Smooth muscle cell (in vitro differentiated cells): Measurements from ENCODE around the gene ARMC2. TPM values are rescaled to one million over a fixed set of nuclear protein-coding genes. Genes with fewer than 3 reads are reported as not detected.
"Not testable (repeated sequence)": the region's sequence is repeated elsewhere in the genome, so short reads cannot be mapped to it uniquely, and the experiment has no call there.

ENCODE experiments used
- DNase-seq: peaks from one replicate; lab custom pipeline; 2025; ENCODE audit not compliant: unreplicated experiment; lab: John Stamatoyannopoulos, UW
- H2AFZ ChIP-seq: fragments of 200-600 bp; sonication (generic); 2 replicates; pipeline ENCODE4 v1.6.0; 2016; ENCODE audit warnings: antibody characterized with exemption, low read depth, mild to moderate bottlenecking
- H3F3A ChIP-seq: fragments of 200-600 bp; sonication (generic); 2 replicates; pipeline ENCODE4 v1.6.0; 2017; ENCODE audit warnings: antibody characterized with exemption, low read depth
- H3K27ac ChIP-seq: fragments of 200-600 bp; sonication (generic); 2 replicates; pipeline ENCODE4 v1.5.1; 2016; ENCODE audit warnings: low read depth, mild to moderate bottlenecking
- H3K27me3 ChIP-seq: fragments of 200-600 bp; sonication (generic); 2 replicates; pipeline ENCODE4 v1.6.1; 2016; ENCODE audit warnings: low read depth, mild to moderate bottlenecking
- H3K36me3 ChIP-seq: fragments of 200-600 bp; sonication (generic); 2 replicates; pipeline ENCODE4 v1.5.1; 2016; ENCODE audit warnings: low read depth
- H3K4me1 ChIP-seq: fragments of 200-600 bp; sonication (generic); 2 replicates; pipeline ENCODE4 v1.5.1; 2016; ENCODE audit warnings: low read depth
- H3K4me2 ChIP-seq: fragments of 200-600 bp; sonication (generic); 2 replicates; pipeline ENCODE4 v1.6.0; 2016; ENCODE audit warnings: mild to moderate bottlenecking
- H3K4me3 ChIP-seq: fragments of 200-600 bp; sonication (generic); 2 replicates; pipeline ENCODE4 v1.5.1; 2016; ENCODE audit warnings: mild to moderate bottlenecking
- H3K79me2 ChIP-seq: fragments of 200-600 bp; sonication (generic); 2 replicates; pipeline ENCODE4 v1.6.0; 2016; ENCODE audit warnings: low read depth, mild to moderate bottlenecking
- H3K9ac ChIP-seq: fragments of 200-600 bp; sonication (generic); 2 replicates; pipeline ENCODE4 v1.6.0; 2016; ENCODE audit warnings: low read depth
- H3K9me3 ChIP-seq: fragments of 200-600 bp; sonication (generic); replicated peaks from 2 replicates; pipeline ENCODE4 v1.5.1; 2016; ENCODE audit warnings: low read depth
- H4K20me1 ChIP-seq: fragments of 200-600 bp; sonication (generic); 2 replicates; pipeline ENCODE4 v1.6.0; 2016; ENCODE audit warnings: low read depth
- WGBS: methylation state at CpG from one replicate; pipeline ENCODE4 v1.1.7; 2016; ENCODE audit warnings: low lambda C conversion rate; 5-methylcytosine and 5-hydroxymethylcytosine counted together
- polyA plus RNA-seq: library from polyadenylated mRNA; unstranded; fragments of >200 nt; fragmentation: Nextera tagmentation; extraction: Ambion mirVana; gene quantifications from 2 replicates; pipeline ENCODE4 v1.2.1, GENCODE V29; 2016
- total RNA-seq: library from RNA; depleted of rRNA; stranded (reverse); fragments of >200 nt; gene quantifications from 2 replicates; pipeline ENCODE4 v1.2.3, GENCODE V29; 2014
- TF ChIP-seq, protein P1 (sequence below): fragments of 200-600 bp; sonication (generic); IDR thresholded peaks from 2 replicates; pipeline ENCODE4 v1.5.1; 2017; ENCODE audit warnings: borderline replicate concordance, mild to moderate bottlenecking, antibody characterized with exemption; ENCODE audit not compliant: insufficient read depth, poor library complexity, severe bottlenecking

ARMC2 gene
- total and polyA plus RNA-seq, 2 experiments from 2014 or later, result 2.0 to 2.6 TPM

DNA sequence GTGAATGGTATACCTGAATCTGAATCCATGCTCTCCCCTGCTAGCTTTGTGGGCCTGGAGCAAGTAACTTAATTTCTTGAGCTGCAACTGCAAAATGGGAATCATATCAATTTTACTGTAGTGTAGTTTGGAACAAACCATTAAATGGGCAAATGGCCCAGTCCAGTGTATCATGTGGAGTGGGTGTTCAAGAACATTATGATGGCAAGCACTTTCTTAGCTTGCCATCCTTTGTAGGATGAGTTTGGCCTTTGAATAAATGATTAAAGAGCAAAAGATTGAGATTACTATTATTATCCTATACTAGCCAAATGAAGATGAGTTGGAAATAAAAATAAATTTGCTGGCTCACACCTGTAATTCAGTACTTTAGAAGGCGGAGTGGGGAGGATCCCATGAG is 126.0 kb downstream of the ARMC2 start:
- 100% methylated on average over 1 of the region's 1 CpG for WGBS
- Histone ChIP-seq H3K4me3 (no peak overlapping the region), H2AFZ (no peak overlapping the region), H3K4me1 (no peaks in the 10 kb centered on the region), H3K4me2 (no peak overlapping the region), H3K9ac (no peak overlapping the region), H3K27ac (no peak overlapping the region), H3K9me3 (no peaks in the 10 kb centered on the region), H3K79me2 (no peaks in the 10 kb centered on the region), H3K36me3 (no peaks in the 10 kb centered on the region), H4K20me1 (no peaks in the 10 kb centered on the region), H3F3A (no peaks in the 10 kb centered on the region), H3K27me3 (no peaks in the 10 kb centered on the region)
- TF ChIP-seq, protein P1, sequence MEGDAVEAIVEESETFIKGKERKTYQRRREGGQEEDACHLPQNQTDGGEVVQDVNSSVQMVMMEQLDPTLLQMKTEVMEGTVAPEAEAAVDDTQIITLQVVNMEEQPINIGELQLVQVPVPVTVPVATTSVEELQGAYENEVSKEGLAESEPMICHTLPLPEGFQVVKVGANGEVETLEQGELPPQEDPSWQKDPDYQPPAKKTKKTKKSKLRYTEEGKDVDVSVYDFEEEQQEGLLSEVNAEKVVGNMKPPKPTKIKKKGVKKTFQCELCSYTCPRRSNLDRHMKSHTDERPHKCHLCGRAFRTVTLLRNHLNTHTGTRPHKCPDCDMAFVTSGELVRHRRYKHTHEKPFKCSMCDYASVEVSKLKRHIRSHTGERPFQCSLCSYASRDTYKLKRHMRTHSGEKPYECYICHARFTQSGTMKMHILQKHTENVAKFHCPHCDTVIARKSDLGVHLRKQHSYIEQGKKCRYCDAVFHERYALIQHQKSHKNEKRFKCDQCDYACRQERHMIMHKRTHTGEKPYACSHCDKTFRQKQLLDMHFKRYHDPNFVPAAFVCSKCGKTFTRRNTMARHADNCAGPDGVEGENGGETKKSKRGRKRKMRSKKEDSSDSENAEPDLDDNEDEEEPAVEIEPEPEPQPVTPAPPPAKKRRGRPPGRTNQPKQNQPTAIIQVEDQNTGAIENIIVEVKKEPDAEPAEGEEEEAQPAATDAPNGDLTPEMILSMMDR, result no peak
- no peak for DNase-seq

DNA sequence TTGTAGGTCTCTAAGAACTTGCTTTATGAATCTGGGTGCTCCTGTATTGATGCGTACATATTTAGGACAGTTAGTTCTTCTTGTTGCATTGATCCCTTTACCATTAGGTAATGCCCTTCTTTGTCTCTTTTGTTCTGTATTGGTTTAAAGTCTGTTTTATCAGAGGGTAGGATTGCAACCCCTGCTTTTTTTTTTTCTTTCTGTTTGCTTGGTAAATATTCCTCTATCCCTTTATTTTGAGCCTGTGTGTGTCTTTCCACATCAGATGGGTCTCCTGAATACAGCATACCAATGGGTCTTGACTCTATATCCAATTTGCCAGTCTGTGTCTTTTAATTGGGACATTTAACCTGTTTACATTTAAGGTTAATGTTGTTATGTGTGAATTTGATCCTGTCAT is 130.4 kb downstream of the ARMC2 start:
- not testable (repeated sequence) for H3K4me3 ChIP-seq, H3K9ac ChIP-seq, H3F3A ChIP-seq, H3K36me3 ChIP-seq, H2AFZ ChIP-seq, H3K27me3 ChIP-seq, H3K9me3 ChIP-seq, DNase-seq, H3K4me1 ChIP-seq, H3K4me2 ChIP-seq, H4K20me1 ChIP-seq, H3K79me2 ChIP-seq, H3K27ac ChIP-seq
- 96% methylated on average over 1 of the region's 1 CpG for WGBS

DNA sequence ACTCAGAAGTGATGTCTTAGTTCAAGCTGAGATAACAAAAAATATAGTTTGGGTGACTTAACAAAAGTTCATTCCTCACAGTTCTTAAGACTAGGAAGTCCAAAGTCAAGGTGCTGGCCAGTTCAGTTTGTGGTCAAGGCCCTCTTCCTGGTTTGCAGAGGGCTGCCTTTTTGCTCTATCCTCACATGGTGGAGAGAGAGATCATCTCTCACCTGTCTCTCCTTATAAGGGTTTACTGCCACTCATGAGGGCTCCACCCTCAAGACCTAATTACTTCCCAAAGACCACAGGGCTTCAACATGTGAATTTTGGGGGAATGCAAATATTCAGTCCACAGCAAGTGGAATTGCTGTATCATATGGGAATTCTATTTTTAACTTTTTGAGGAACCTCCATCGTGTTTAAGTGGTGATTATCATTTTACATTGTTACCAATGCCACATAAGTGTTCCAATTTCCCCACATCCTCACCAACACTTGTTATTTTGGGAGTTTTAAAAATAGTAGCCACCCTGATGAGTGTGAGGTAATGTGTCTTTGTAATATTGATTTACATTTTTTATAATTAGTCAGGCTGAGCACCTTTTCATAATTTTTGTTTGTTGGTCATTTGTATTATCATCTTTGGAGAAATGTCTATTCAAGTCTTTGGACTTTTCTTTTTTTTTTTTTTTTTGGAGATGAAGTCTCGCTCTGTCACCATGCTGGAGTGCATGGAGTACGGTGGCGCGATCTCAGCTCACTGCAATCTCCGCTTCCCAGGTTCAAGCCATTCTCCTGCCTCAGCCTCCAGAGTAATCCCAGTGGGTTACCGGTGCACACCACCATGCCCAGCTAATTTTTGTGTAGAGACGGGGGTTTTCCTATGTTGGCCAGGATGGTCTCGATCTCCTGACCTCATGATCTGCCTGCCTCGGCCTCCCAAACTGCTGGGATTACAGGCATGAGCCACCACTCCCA is 134.2 kb downstream of the ARMC2 start:
- Histone ChIP-seq H3K9ac (no peak overlapping the region), H3K4me2 (no peak overlapping the region), H3K79me2 (no peaks in the 10 kb centered on the region), H3K27me3 (no peaks in the 10 kb centered on the region), H3K36me3 (peaks cover 5% of the 10 kb centered on the region), H3K4me1 (no peaks in the 10 kb centered on the region), H4K20me1 (no peaks in the 10 kb centered on the region), H3K27ac (no peak overlapping the region), H3K4me3 (no peak overlapping the region), H3F3A (no peaks in the 10 kb centered on the region), H3K9me3 (peaks cover 3% of the 10 kb centered on the region), H2AFZ (no peak overlapping the region)
- DNase-seq, result no peak
- TF ChIP-seq, protein P1, result no peak
- WGBS, result 98% methylated on average over 10 of the region's 10 CpGs

DNA sequence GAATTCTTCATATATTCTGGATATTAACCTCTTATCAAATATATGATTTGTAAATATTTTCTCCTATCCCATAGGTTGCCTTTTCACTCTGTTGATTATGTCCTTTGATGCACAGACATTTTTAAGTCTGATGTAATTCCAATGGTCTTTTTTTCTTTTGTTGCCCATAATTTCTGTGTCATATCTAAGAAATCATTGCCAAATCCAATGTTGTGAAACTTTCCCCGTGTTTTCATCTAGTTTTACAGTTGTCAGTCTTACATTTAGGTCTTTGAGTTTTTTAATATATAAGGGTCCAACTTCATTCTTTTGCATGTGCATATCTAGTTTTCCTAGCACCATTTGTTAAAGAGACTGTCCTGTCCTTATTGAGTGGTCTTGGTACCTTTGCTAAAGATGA is 134.9 kb downstream of the ARMC2 start:
- TF ChIP-seq, protein P1, result no peak
- WGBS, result 87% methylated on average over 1 of the region's 1 CpG
- Histone ChIP-seq H3K4me3 (no peak overlapping the region), H3K9ac (no peak overlapping the region), H4K20me1 (no peaks in the 10 kb centered on the region), H2AFZ (no peak overlapping the region), H3K27me3 (no peaks in the 10 kb centered on the region), H3F3A (no peaks in the 10 kb centered on the region), H3K9me3 (peaks cover 3% of the 10 kb centered on the region), H3K4me2 (no peak overlapping the region), H3K4me1 (no peaks in the 10 kb centered on the region), H3K27ac (no peak overlapping the region), H3K36me3 (peaks cover 5% of the 10 kb centered on the region), H3K79me2 (no peaks in the 10 kb centered on the region)
- no peak for DNase-seq
